Measurements from ENCODE around the gene SREBF1.

SREBF1 gene

DNA sequence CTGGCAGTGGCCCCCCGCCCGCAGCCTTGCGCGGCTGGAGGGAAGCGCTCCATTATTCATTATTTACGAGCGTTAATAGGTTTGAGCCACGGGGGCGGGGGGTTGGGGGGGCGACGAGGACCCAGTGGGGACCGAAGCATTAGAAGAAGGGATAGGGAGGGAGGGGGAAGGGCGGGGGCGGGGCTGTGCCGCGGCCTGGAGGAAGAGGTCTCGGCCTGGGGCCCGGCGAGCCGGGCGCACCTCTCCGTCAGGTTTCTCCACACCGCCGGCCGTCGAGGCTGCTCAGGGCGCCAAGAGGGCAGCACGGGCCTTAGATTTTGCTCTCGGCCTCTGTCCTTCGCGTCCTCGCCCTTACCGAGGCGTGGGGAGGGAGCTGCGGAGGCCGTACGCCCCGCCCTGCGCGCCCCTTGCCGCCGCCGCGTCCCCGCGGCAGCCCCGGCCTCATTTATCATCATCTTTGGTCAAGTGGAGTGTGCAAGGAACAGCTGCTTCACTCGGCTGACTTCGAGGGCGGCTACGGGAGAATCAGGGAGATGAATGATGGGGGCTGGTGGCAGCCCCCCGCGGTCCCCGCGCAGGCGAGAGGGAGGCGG lies 54.2 kb downstream of the SREBF1 start:
- Histone ChIP-seq H3K9me3 (ENCODE audit: control extremely low read depth in 1 of 5, control insufficient read depth in 4 of 5, insufficient read depth in 2 of 5, low read depth in 1 of 5, low read length in 4 of 5) (no peaks in the 10 kb centered on the region), H3K36me3 (ENCODE audit: control insufficient read depth in 4 of 4, insufficient read depth in 4 of 4, low read length in 3 of 4) (peaks cover 0 to 13% (median 2%) of the 10 kb centered on the region in 4 experiments), H3K27me3 (replicated peaks in 2 of 5; ENCODE audit: control insufficient read depth in 4 of 5, insufficient read depth in 5 of 5, low read length in 4 of 5) (no peaks in the 10 kb centered on the region), H3K4me3 (ENCODE audit: control insufficient read depth in 1 of 7, extremely low read depth in 1 of 7, insufficient read depth in 4 of 7, low read depth in 2 of 7, low read length in 6 of 7) (peak overlapping the region; percentile 38 to 78 (median 63)), H3K27ac (ENCODE audit: insufficient read depth in 1 of 2, low read depth in 1 of 2, low read length in 2 of 2, poor library complexity in 1 of 2, severe bottlenecking in 2 of 2) (no peak overlapping the region), H3K4me1 (ENCODE audit: control extremely low read depth in 1 of 4, control insufficient read depth in 4 of 4, insufficient read depth in 4 of 4, low read length in 3 of 4) (peaks cover 0 to 70% (median 53%) of the 10 kb centered on the region in 4 experiments)
- DNase-seq: no peak
- POLR2A ChIA-PET: no interaction called here
- WGBS (ENCODE audit: insufficient coverage): 0% methylated on average over 30 of the region's 57 CpGs
- CTCF ChIA-PET: interaction anchor here (0.9 kb wide), 1 partner anchor 90 kb away, joined by 3 read pairs; no protein-coding TSS in a partner anchor

DNA sequence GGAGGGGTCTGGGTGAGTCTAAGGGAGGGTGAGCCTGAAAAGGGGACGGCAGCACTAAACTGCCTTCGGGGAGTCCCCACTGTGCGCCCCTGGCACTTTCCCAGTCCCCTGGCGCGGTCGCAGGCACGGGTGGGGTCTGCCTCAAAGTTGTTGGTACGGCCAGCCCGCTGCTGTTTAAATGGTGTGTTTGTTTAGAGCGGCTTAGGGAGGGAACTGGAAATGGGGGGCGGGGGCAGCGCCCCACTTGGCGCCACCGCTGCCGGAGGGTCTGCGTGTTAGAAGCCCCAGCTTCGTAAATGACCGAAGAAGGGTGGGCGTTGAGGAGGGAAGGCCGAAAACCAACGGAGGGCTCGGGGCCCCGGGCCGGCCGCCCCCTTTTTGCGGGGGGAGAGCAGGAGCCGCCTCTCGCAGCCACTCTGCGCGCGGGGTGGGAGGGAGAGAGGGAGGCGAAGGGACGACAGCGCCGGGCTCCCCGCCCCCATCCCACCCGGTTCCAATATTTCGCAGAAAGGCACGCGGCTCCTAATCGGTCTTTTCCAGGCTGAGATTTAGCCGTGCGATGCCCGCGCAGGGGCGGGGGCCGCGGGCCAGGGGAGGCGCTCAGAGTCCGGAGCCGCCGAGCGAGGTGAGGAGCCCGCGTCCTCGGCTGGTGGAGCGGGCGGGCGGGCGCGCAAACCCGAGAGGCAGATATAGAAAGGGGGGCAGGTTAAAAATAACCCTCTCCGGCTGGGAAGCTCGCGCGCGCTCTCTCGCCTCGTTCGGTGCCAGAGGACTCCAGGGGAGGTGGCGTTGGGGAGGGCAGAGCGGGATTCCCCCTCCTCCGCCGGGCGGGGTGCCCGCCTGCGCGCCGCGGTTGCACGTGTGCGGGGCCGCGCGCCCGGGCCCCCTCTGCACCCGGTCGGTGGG lies 54.9 kb downstream of the SREBF1 start:
- Histone ChIP-seq H3K27ac (ENCODE audit: insufficient read depth in 1 of 2, low read depth in 1 of 2, low read length in 2 of 2, poor library complexity in 1 of 2, severe bottlenecking in 2 of 2) (no peak overlapping the region), H3K36me3 (ENCODE audit: control insufficient read depth in 4 of 4, insufficient read depth in 4 of 4, low read length in 3 of 4) (peaks cover 0 to 15% (median 2%) of the 10 kb centered on the region in 4 experiments), H3K4me3 (ENCODE audit: control insufficient read depth in 1 of 7, extremely low read depth in 1 of 7, insufficient read depth in 4 of 7, low read depth in 2 of 7, low read length in 6 of 7) (peak overlapping the region; percentile 35 to 78 (median 63)), H3K27me3 (replicated peaks in 2 of 5; ENCODE audit: control insufficient read depth in 4 of 5, insufficient read depth in 5 of 5, low read length in 4 of 5) (no peaks in the 10 kb centered on the region), H3K9me3 (ENCODE audit: control extremely low read depth in 1 of 5, control insufficient read depth in 4 of 5, insufficient read depth in 2 of 5, low read depth in 1 of 5, low read length in 4 of 5) (no peaks in the 10 kb centered on the region), H3K4me1 (ENCODE audit: control extremely low read depth in 1 of 4, control insufficient read depth in 4 of 4, insufficient read depth in 4 of 4, low read length in 3 of 4) (peaks cover 0 to 67% (median 52%) of the 10 kb centered on the region in 4 experiments)
- peak in 2 of 3 donors; percentile 62 to 70 for DNase-seq
- ChIA-PET POLR2A (no interaction called here), CTCF (interaction anchor here (0.7 to 2.3 kb wide), 10 partner anchors 10 to 102 kb away, joined by 3 to 10 read pairs (median 4); no protein-coding TSS in a partner anchor)
- WGBS (ENCODE audit: insufficient coverage): 1% methylated on average over 78 of the region's 88 CpGs

DNA sequence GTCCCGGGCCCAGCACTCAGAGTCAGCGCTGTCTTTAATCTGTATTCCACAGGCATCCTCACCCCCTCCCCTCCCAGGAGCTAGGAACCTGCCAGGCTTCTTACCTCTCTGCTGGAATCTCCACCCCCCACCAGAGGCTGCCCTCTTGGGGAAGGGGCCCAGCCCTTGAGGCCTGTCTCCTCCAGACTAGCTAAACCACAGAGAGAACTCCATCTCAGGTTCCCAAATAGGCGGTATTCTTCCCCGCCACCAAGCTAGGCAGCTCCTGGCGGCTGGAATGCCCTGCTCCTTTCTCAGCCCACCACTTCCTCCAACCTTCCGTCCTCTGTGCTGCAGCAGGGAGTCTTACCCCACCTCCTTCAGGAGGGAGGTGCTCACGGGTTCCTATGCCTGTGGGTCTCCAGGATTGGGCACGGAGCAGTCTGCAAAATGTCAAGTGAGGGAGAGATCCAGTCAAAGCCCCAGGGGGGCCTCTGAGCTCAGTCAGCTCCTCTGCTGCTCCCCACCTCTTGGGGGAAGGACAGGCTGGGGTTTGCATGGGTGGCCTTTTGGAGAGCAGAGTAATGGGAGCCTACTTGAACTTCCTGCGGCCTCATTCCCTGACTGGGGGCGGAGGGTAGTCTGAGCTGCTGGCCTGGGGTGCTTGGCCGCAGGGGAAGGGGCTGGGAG lies 55.7 kb downstream of the SREBF1 start:
- CTCF ChIA-PET: interaction anchor here (0.7 to 2.3 kb wide), 11 partner anchors 10 to 101 kb away, joined by 3 to 10 read pairs (median 4); no protein-coding TSS in a partner anchor

GRCh38 chr17:17779015-17779611 lies 57.7 kb downstream of the SREBF1 start:
- ChIA-PET POLR2A (no interaction called here), CTCF (interaction anchor here (1.1 to 1.3 kb wide), 3 partner anchors 16 to 24 kb away, joined by 3 to 5 read pairs (median 4); no protein-coding TSS in a partner anchor)
- no peak overlapping the region for H3K4me3 ChIP-seq (ENCODE audit: control insufficient read depth in 1 of 7, extremely low read depth in 1 of 7, insufficient read depth in 4 of 7, low read depth in 2 of 7, low read length in 6 of 7)
- H3K9me3 ChIP-seq (ENCODE audit: control extremely low read depth in 1 of 5, control insufficient read depth in 4 of 5, insufficient read depth in 2 of 5, low read depth in 1 of 5, low read length in 4 of 5): no peaks in the 10 kb centered on the region
- DNase-seq: no peak
- WGBS (ENCODE audit: insufficient coverage): 91% methylated on average over 15 of the region's 16 CpGs
- H3K27ac ChIP-seq (ENCODE audit: insufficient read depth in 1 of 2, low read depth in 1 of 2, low read length in 2 of 2, poor library complexity in 1 of 2, severe bottlenecking in 2 of 2): no peak overlapping the region
- H3K36me3 ChIP-seq (ENCODE audit: control insufficient read depth in 4 of 4, insufficient read depth in 4 of 4, low read length in 3 of 4): peaks cover 0 to 18% (median 4%) of the 10 kb centered on the region in 4 experiments
- peaks cover 0 to 47% (median 41%) of the 10 kb centered on the region in 4 experiments for H3K4me1 ChIP-seq (ENCODE audit: control extremely low read depth in 1 of 4, control insufficient read depth in 4 of 4, insufficient read depth in 4 of 4, low read length in 3 of 4)
- H3K27me3 ChIP-seq (replicated peaks in 2 of 5; ENCODE audit: control insufficient read depth in 4 of 5, insufficient read depth in 5 of 5, low read length in 4 of 5): no peaks in the 10 kb centered on the region

More for the DNA sequence above, 55.7 kb downstream of the SREBF1 start:
- POLR2A ChIA-PET: no interaction called here
- Histone ChIP-seq H3K9me3 (ENCODE audit: control extremely low read depth in 1 of 5, control insufficient read depth in 4 of 5, insufficient read depth in 2 of 5, low read depth in 1 of 5, low read length in 4 of 5) (no peaks in the 10 kb centered on the region), H3K27me3 (replicated peaks in 2 of 5; ENCODE audit: control insufficient read depth in 4 of 5, insufficient read depth in 5 of 5, low read length in 4 of 5) (no peaks in the 10 kb centered on the region), H3K36me3 (ENCODE audit: control insufficient read depth in 4 of 4, insufficient read depth in 4 of 4, low read length in 3 of 4) (peaks cover 0 to 15% (median 2%) of the 10 kb centered on the region in 4 experiments), H3K4me1 (ENCODE audit: control extremely low read depth in 1 of 4, control insufficient read depth in 4 of 4, insufficient read depth in 4 of 4, low read length in 3 of 4) (peaks cover 0 to 67% (median 52%) of the 10 kb centered on the region in 4 experiments), H3K27ac (ENCODE audit: insufficient read depth in 1 of 2, low read depth in 1 of 2, low read length in 2 of 2, poor library complexity in 1 of 2, severe bottlenecking in 2 of 2) (no peak overlapping the region), H3K4me3 (ENCODE audit: control insufficient read depth in 1 of 7, extremely low read depth in 1 of 7, insufficient read depth in 4 of 7, low read depth in 2 of 7, low read length in 6 of 7) (peak overlapping the region in 5 of 7 experiments; percentile 35 to 78 (median 67))
- 33% methylated on average over 8 of the region's 11 CpGs for WGBS (ENCODE audit: insufficient coverage)
- peak in 2 of 3 donors; percentile 35 to 36 for DNase-seq

- Histone ChIP-seq H3K9me3 (ENCODE audit: control extremely low read depth in 1 of 5, control insufficient read depth in 4 of 5, insufficient read depth in 2 of 5, low read depth in 1 of 5, low read length in 4 of 5) (no peaks in the 10 kb centered on the region), H3K4me1 (ENCODE audit: control extremely low read depth in 1 of 4, control insufficient read depth in 4 of 4, insufficient read depth in 4 of 4, low read length in 3 of 4) (peaks cover 0 to 45% (median 37%) of the 10 kb centered on the region in 4 experiments), H3K4me3 (ENCODE audit: control insufficient read depth in 1 of 7, extremely low read depth in 1 of 7, insufficient read depth in 4 of 7, low read depth in 2 of 7, low read length in 6 of 7) (no peak overlapping the region), H3K36me3 (ENCODE audit: control insufficient read depth in 4 of 4, insufficient read depth in 4 of 4, low read length in 3 of 4) (peaks cover 0 to 18% (median 4%) of the 10 kb centered on the region in 4 experiments), H3K27ac (ENCODE audit: insufficient read depth in 1 of 2, low read depth in 1 of 2, low read length in 2 of 2, poor library complexity in 1 of 2, severe bottlenecking in 2 of 2) (no peak overlapping the region), H3K27me3 (replicated peaks in 2 of 5; ENCODE audit: control insufficient read depth in 4 of 5, insufficient read depth in 5 of 5, low read length in 4 of 5) (no peaks in the 10 kb centered on the region)
- POLR2A ChIA-PET: no interaction called here
- 96% methylated on average over 7 of the region's 8 CpGs for WGBS (ENCODE audit: insufficient coverage)
- CTCF ChIA-PET: interaction anchor here (1.1 to 2.2 kb wide), 5 partner anchors 12 to 24 kb away, joined by 3 to 6 read pairs (median 4); no protein-coding TSS in a partner anchor
- no peak for DNase-seq
These were observed 58.3 kb downstream of the SREBF1 start for GRCh38 chr17:17778308-17779014.

DNA sequence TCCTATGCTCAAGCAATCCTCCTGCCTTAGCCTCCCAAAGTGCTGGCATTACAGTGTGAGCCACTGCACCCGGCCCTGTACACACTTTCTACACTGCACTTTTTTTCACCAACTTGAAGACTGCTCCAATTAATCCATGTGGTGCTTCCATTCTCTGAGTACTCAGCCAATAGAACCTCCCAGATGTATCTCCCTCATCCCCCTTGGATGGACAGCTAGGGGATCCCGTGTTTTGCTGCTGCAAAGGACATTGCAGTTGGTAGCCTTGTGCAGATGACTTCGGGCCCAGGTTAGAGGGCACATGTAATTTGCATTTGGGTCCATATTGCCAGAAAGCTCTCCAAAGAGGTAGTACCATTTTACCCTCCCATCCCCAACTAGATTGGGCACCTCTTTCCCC lies 59.9 kb downstream of the SREBF1 start:
- POLR2A ChIA-PET: interaction anchor here (0.6 to 1.1 kb wide), 4 partner anchors 9 to 106 kb away, joined by 3 to 9 read pairs (median 3); no protein-coding TSS in a partner anchor
- WGBS (ENCODE audit: insufficient coverage): 43% methylated on average over 1 of the region's 3 CpGs
- H3K4me1 ChIP-seq (ENCODE audit: control extremely low read depth in 1 of 4, control insufficient read depth in 4 of 4, insufficient read depth in 4 of 4, low read length in 3 of 4): peaks cover 0 to 40% (median 29%) of the 10 kb centered on the region in 4 experiments
- no peak overlapping the region for H3K27ac ChIP-seq (ENCODE audit: insufficient read depth in 1 of 2, low read depth in 1 of 2, low read length in 2 of 2, poor library complexity in 1 of 2, severe bottlenecking in 2 of 2)
- no peaks in the 10 kb centered on the region for H3K9me3 ChIP-seq (ENCODE audit: control extremely low read depth in 1 of 5, control insufficient read depth in 4 of 5, insufficient read depth in 2 of 5, low read depth in 1 of 5, low read length in 4 of 5)
- peaks cover 0 to 18% (median 4%) of the 10 kb centered on the region in 4 experiments for H3K36me3 ChIP-seq (ENCODE audit: control insufficient read depth in 4 of 4, insufficient read depth in 4 of 4, low read length in 3 of 4)
- no peak overlapping the region for H3K4me3 ChIP-seq (ENCODE audit: control insufficient read depth in 1 of 7, extremely low read depth in 1 of 7, insufficient read depth in 4 of 7, low read depth in 2 of 7, low read length in 6 of 7)
- CTCF ChIA-PET: interaction anchor here (1.4 to 2.2 kb wide), 6 partner anchors 9 to 98 kb away, joined by 4 to 6 read pairs (median 5); no protein-coding TSS in a partner anchor
- no peak for DNase-seq
- H3K27me3 ChIP-seq (replicated peaks in 2 of 5; ENCODE audit: control insufficient read depth in 4 of 5, insufficient read depth in 5 of 5, low read length in 4 of 5): no peaks in the 10 kb centered on the region

Measured in common myeloid progenitor, CD34-positive (primary cell).